Endothelial cell of umbilical vein (primary cell): ENCODE data around the gene ARF6. TPM values are rescaled to one million over a fixed set of nuclear protein-coding genes. Genes with fewer than 3 reads are reported as not detected.

Source experiments
- BruUV-seq: library from RNA; stranded (reverse); fragments of 400-500 nt; replicated peaks from 2 replicates; lab custom pipeline; 2021; lab: Mats Ljungman, UMichigan
- CTCF ChIA-PET: fragments of 300-600, 350-600 bp; sonication (Branson Sonifier 250); formaldehyde crosslinking; loops from one replicate; lab custom pipeline; 2021; ENCODE audit warnings: antibody characterized with exemption, inconsistent platforms; lab: Charles Lee
- POLR2A ChIA-PET: fragments of 300-600, 350-600 bp; sonication (Branson Sonifier 250); formaldehyde crosslinking; loops from one replicate; lab custom pipeline; 2021; ENCODE audit warnings: antibody characterized with exemption, inconsistent platforms; lab: Charles Lee
- DNase-seq: peaks from one replicate; pipeline ENCODE4 v3.0.0-alpha.2; 2011; ENCODE audit warnings: low read depth, low spot score
- FAIRE-seq: peaks from 2 replicates; lab custom pipeline; 2011; peaks lifted over from hg19 to GRCh38; lab: Jason Lieb, UNC
- H2AFZ ChIP-seq: 2 replicates; pipeline ENCODE4 v1.6.0; 2012; ENCODE audit warnings: low read depth, low read length, control low read depth, inconsistent platforms
- H3K27ac ChIP-seq: 2 replicates; pipeline ENCODE4 v1.5.1; 2011; ENCODE audit warnings: low read depth, mild to moderate bottlenecking, control low read depth, low read length, moderate library complexity; ENCODE audit not compliant: insufficient read depth
- H3K27me3 ChIP-seq, 2 experiments: 2 replicates each; pipeline versions ENCODE4 v1.6.0 to v1.6.1; 2011; ENCODE audit warnings: low read length in 2 of 2, mixed read lengths in 1 of 2; ENCODE audit not compliant: control insufficient read depth in 2 of 2, insufficient read depth in 2 of 2
- H3K36me3 ChIP-seq, 2 experiments: 2 replicates in 1 of 2; 3 replicates in 1 of 2; pipeline ENCODE4 v1.5.1; 2011; ENCODE audit warnings: low read length in 2 of 2, mild to moderate bottlenecking in 1 of 2, moderate library complexity in 1 of 2; ENCODE audit not compliant: control insufficient read depth in 2 of 2, insufficient read depth in 2 of 2; ENCODE audit errors: extremely low read depth in 1 of 2
- H3K4me1 ChIP-seq: 3 replicates; pipeline ENCODE4 v1.5.1; 2011; ENCODE audit warnings: mild to moderate bottlenecking, low read length; ENCODE audit not compliant: control insufficient read depth, insufficient read depth; ENCODE audit errors: extremely low read depth
- H3K4me2 ChIP-seq: 2 replicates; pipeline ENCODE4 v1.6.1; 2011; ENCODE audit warnings: low read length, control low read depth, mixed read lengths; ENCODE audit not compliant: insufficient read depth
- H3K4me3 ChIP-seq, 3 experiments: fragments of 200-600 bp in 1 of 3; sonication (generic), shearing (Covaris generic) in 1 of 3; replicated peaks in 1 of 3; 2 replicates each; pipeline ENCODE4 v1.5.1; 2011 to 2016; ENCODE audit warnings: control low read depth in 3 of 3, low read length in 3 of 3, mild to moderate bottlenecking in 2 of 3, inconsistent platforms in 1 of 3, low read depth in 1 of 3, moderate library complexity in 1 of 3; ENCODE audit not compliant: insufficient read depth in 1 of 3
- H3K79me2 ChIP-seq: 2 replicates; pipeline ENCODE4 v1.6.0; 2012; ENCODE audit warnings: low read length, inconsistent platforms; ENCODE audit not compliant: control insufficient read depth, insufficient read depth
- H3K9ac ChIP-seq: replicated peaks from 2 replicates; pipeline ENCODE3; 2011; ENCODE audit warnings: low read length, control low read depth; ENCODE audit not compliant: insufficient read depth; ENCODE audit errors: extremely low read depth
- H3K9me1 ChIP-seq: replicated peaks from 3 replicates; pipeline ENCODE4 v1.6.0; 2011; ENCODE audit warnings: mild to moderate bottlenecking, low read length; ENCODE audit not compliant: control insufficient read depth, insufficient read depth; ENCODE audit errors: extremely low read depth
- H3K9me3 ChIP-seq: replicated peaks from 2 replicates; pipeline ENCODE4 v1.5.1; 2012; ENCODE audit warnings: low read length, inconsistent platforms; ENCODE audit not compliant: control insufficient read depth, insufficient read depth
- H4K20me1 ChIP-seq: replicated peaks from 2 replicates; pipeline ENCODE3; 2011; ENCODE audit warnings: mild to moderate bottlenecking, low read length; ENCODE audit not compliant: control insufficient read depth, insufficient read depth; ENCODE audit errors: extremely low read depth
- CTCF ChIP-seq, 2 donors: IDR thresholded peaks; 1 replicate in 1 of 2; 2 replicates in 1 of 2; pipeline ENCODE4 v1.5.1; 2011; ENCODE audit warnings: low read length in 2 of 2, mild to moderate bottlenecking in 2 of 2, moderate library complexity in 2 of 2, control low read depth in 1 of 2, inconsistent platforms in 1 of 2, low read depth in 1 of 2; ENCODE audit not compliant: insufficient read depth in 1 of 2; ENCODE audit errors: extremely low read depth in 1 of 2
- EZH2 ChIP-seq: IDR thresholded peaks from 2 replicates; pipeline ENCODE4 v1.6.1; 2012; ENCODE audit warnings: borderline replicate concordance, low read depth, mild to moderate bottlenecking, moderate library complexity, low read length, inconsistent platforms; ENCODE audit not compliant: severe bottlenecking
- FOS ChIP-seq: IDR thresholded peaks from 2 replicates; pipeline ENCODE4 v1.6.1; 2011; ENCODE audit warnings: mild to moderate bottlenecking, low read length, moderate library complexity, borderline replicate concordance; ENCODE audit not compliant: insufficient read depth
- GATA2 ChIP-seq: IDR thresholded peaks from 2 replicates; pipeline ENCODE4 v1.7.0; 2011; ENCODE audit warnings: low read depth, mild to moderate bottlenecking, moderate library complexity, mixed read lengths, low read length; ENCODE audit not compliant: insufficient read length, insufficient read depth
- JUN ChIP-seq: IDR thresholded peaks from 2 replicates; pipeline ENCODE4 v1.6.1; 2011; ENCODE audit warnings: borderline replicate concordance, low read depth; ENCODE audit not compliant: insufficient read length, insufficient read depth
- MAX ChIP-seq: IDR thresholded peaks from 2 replicates; pipeline ENCODE4 v1.6.1; 2011; ENCODE audit not compliant: insufficient read depth, insufficient read length
- MYC ChIP-seq: IDR thresholded peaks from one replicate; pipeline ENCODE4 v1.6.1; 2011; ENCODE audit warnings: mild to moderate bottlenecking, low read depth, low read length
- POLR2A ChIP-seq: IDR thresholded peaks from 2 replicates; pipeline ENCODE4 v1.6.1; 2012; ENCODE audit warnings: low read depth, mild to moderate bottlenecking, control low read depth, low read length
- POLR2AphosphoS5 ChIP-seq: IDR thresholded peaks from 2 replicates; pipeline ENCODE4 v1.6.1; 2012; ENCODE audit warnings: low read depth, mild to moderate bottlenecking, control low read depth, low read length, moderate library complexity; ENCODE audit not compliant: insufficient read depth
- dilution Hi-C: fragments of 300-500 bp; cut with MboI; formaldehyde crosslinking; loops from one replicate; pipeline ENCODE4 v1.15.0; 2019; ENCODE audit warnings: low sequenced_read_pairs; ENCODE audit not compliant: extremely low pct_ligation_motif_present
- intact Hi-C: fragments of 100-400 bp; cut with micrococcal nuclease; formaldehyde crosslinking; loops from one replicate; pipeline ENCODE4 v1.10.0; 2022
- polyA plus RNA-seq, 4 experiments: library from polyadenylated mRNA; depleted of rRNA in 3 of 4; stranded (reverse) in 3 of 4; unstranded in 1 of 4; fragments of >200 nt; gene quantifications; 2 replicates each; pipeline versions ENCODE4 v1.2.1 to v1.2.3, GENCODE V29; 2011 to 2012; ENCODE audit warnings: missing spikeins in 1 of 4
- total RNA-seq: library from RNA; stranded (reverse); gene quantifications from 2 replicates; pipeline ENCODE4 v1.2.3, GENCODE V29; 2021

ARF6 gene
- total and polyA plus RNA-seq, 2 donors (not counting 3 experiments of a cell fraction or from before 2014, with no cell fraction given) = 21.7 to 73.6 TPM

- FAIRE-seq (no peak), DNase-seq (no peak)
- Histone ChIP-seq H3K9me3 (no peaks in the 10 kb centered on the region), H3K27ac (no peak overlapping the region), H3K4me1 (peaks cover 11% of the 10 kb centered on the region), H3K79me2 (peaks cover 40% of the 10 kb centered on the region), H3K4me3 (no peak overlapping the region), H3K9ac (no peak overlapping the region), H3K4me2 (no peak overlapping the region), H4K20me1 (no peaks in the 10 kb centered on the region), H3K9me1 (no peaks in the 10 kb centered on the region), H3K36me3 (peaks cover 7 to 14% of the 10 kb centered on the region in 2 experiments), H2AFZ (no peak overlapping the region), H3K27me3 (no peaks in the 10 kb centered on the region)
- TF ChIP-seq POLR2AphosphoS5 (no peak), MAX (no peak), POLR2A (no peak), EZH2 (no peak), FOS (no peak), MYC (no peak), JUN (no peak), GATA2 (no peak), CTCF (IDR thresholded peaks at IDR 0.05; ENCODE audit: extremely low read depth in 1 of 2, insufficient read depth in 1 of 2, low read depth in 1 of 2, low read length in 2 of 2) (no peak)
- intact Hi-C loops = no loop called here
- dilution Hi-C loops = no loop called here
- POLR2A ChIA-PET = interaction anchor here (0.5 kb wide), 1 partner anchor 237 kb away, joined by 9 read pairs; no protein-coding TSS in a partner anchor
- no TSS peak for BruUV-seq
- CTCF ChIA-PET = interaction anchor here (0.7 to 1.9 kb wide), 2 partner anchors 12 to 34 kb away, joined by 5 to 7 read pairs; no protein-coding TSS in a partner anchor
Measured at GRCh38 chr14:49849213-49849847, 43.6 kb upstream of the ARF6 start.
